HG03469 (cell line): ENCODE results near the gene SERGEF.

Experiments used
- ATAC-seq: cut with Tn5 transposase; IDR thresholded peaks from one replicate; pipeline ENCODE4 v1.9.1; 2021; ENCODE audit warnings: mild to moderate bottlenecking, moderate library complexity, moderate number of reproducible peaks; ENCODE audit not compliant: unreplicated experiment

SERGEF gene

DNA sequence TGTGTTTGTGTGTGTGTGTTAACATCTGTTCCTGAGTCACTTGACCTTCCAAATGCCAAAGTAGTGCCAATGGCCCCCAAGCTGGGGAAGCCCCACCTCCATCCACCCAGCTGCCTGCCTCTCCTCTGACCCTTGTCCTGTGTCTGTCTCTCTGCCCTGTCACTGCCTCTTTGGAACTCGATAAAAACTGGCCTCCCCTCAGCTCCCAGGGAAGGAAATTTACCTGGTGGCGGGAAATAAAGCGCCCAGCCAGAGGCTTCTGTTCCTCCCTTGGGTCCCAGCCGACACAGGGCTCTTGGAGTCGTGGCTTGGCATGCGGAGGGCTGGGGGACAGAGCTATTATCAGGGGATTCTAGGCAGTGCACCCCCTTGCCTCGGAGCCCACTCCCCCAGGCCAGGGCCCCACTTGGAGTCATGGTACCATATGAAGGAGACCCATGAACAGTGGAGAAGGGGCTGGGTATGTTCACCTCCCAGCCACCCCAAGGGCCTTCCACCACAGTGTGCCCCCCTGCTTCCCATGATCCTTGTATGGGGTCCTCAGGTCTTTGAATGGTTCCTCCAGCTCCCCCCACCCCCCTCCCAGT, 272.1 kb downstream of the SERGEF start:
- no peak for ATAC-seq

- ATAC-seq, result no peak
Observed at GRCh38 chr11:17739945-17740338, 272.9 kb downstream of the SERGEF start.

DNA sequence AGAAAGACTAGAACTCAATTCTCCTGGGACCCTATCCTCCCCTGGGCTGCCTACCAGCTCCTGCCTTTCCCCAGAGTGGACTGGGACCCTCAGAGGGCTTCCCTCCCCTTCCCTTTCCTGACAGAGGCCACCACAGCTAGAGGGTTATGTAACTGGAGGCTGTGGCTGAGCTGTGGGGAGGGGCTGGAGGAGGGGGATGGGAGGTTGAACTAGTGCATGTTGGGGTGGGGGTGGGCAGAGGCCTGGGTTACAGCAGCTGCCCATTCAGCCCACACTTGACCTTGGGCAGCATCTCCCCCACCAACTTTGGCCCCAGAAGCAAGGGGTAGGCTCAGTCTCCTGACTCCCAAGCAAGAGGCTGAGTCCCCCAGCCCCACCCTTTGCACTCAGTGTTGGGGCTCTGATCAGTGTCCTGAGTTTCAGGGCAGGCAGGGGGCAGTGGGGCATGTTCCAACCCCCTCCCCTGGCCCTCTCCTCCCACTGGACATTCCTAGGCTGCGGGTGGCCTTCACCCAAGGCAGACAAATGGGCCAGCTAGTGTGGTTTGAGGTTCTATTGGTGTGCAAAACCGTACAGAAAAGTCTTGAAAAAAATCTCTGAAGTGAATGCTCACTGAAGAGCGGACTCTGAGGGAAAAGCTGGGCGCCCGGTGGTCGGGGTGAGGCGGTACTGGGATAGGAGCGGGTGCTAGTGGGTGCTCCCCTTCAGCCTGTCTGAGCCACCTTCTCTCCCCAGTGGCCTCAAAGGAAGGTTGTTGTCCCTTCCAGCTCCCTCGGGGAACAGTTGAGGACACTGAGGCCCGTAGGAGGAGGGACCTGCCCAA, 274.5 kb downstream of the SERGEF start:
- no peak for ATAC-seq
